Brain microvascular endothelial cell (primary cell): ENCODE results near the gene SCOC.
A peak's percentile ranks its signal among the peaks of the same experiment; 100 is the strongest.

Experiments used
- DNase-seq: peaks from one replicate; pipeline ENCODE4 v3.0.0-alpha.2; 2020
- H3K27ac ChIP-seq: fragments of 250-450 bp; sonication (Bioruptor Pico); 2 replicates; pipeline ENCODE4 v1.5.1; 2020; ENCODE audit warnings: mild to moderate bottlenecking, moderate library complexity
- H3K27me3 ChIP-seq: fragments of 250-450 bp; sonication (Bioruptor Pico); replicated peaks from 2 replicates; pipeline ENCODE4 v1.5.1; 2020; ENCODE audit warnings: mild to moderate bottlenecking
- H3K36me3 ChIP-seq: fragments of 250-450 bp; sonication (Bioruptor Pico); replicated peaks from 2 replicates; pipeline ENCODE4 v1.5.1; 2020; ENCODE audit warnings: mild to moderate bottlenecking
- H3K4me3 ChIP-seq: 2 replicates; pipeline ENCODE4 v1.5.1; 2011; ENCODE audit warnings: low read depth, mild to moderate bottlenecking, control low read depth, low read length, moderate library complexity
- CTCF ChIP-seq: IDR thresholded peaks from 2 replicates; pipeline ENCODE4 v1.5.1; 2011; ENCODE audit warnings: low read depth, mild to moderate bottlenecking, moderate library complexity, low read length, control low read depth, inconsistent platforms; ENCODE audit errors: missing control alignments
- in situ Hi-C: cut with HindIII; loops from 2 replicates; pipeline ENCODE4 v1.10.0; 2017; ENCODE audit warnings: low sequenced_read_pairs, low pct_ligation_motif_present

SCOC gene

GRCh38 chr4:140353786-140354185 lies 19.7 kb upstream of the SCOC start:
- H3K27me3 ChIP-seq, result no peaks in the 10 kb centered on the region
- TF ChIP-seq CTCF, result no peak
- no peaks in the 10 kb centered on the region for H3K36me3 ChIP-seq
- no peak overlapping the region for H3K27ac ChIP-seq
- H3K4me3 ChIP-seq, result no peak overlapping the region
- DNase-seq, result no peak
- in situ Hi-C loops, result no loop called here

DNA sequence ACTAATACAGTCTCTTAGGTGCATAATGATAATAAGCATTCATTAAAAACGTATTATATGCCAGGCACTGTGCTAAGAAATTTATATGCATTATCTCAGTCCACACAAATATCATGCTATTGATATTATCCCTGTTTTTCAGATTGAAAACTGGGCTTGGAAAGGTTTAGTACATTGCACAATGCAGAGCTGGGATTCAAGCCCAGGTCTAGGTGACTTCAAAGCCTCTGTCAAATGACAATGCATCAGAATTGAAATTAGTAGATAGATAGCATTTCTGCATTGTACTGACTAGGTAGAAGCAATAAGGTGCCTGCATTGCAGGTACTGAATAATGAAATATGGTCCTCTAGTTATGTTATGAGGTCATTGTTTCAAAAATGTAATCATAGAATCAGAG lies 18.2 kb upstream of the SCOC start:
- no peak for DNase-seq
- Histone ChIP-seq H3K27ac (no peak overlapping the region), H3K27me3 (no peaks in the 10 kb centered on the region), H3K36me3 (no peaks in the 10 kb centered on the region), H3K4me3 (no peak overlapping the region)
- in situ Hi-C loops, result no loop called here
- TF ChIP-seq CTCF, result no peak

DNA sequence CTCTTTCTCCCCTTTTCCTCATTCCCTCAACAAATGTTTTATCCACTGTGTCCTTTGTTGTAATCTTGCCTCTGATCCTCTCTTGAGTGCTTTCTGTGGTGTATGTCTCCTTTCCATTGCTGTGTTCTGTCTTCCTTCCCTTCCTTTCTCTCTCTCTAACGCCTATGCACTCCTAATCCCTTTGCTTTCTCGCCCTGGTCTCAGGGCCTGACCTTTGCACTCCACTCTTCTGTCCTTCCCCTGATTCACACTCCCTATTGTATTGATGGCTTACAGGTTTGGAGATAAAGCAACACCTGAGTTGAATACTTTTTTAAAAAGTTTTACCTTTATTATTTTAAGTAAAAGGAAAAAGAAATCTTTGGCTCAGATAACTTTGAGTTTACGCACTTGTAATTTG lies 15.6 kb upstream of the SCOC start:
- DNase-seq, result no peak
- in situ Hi-C loops, result no loop called here

GRCh38 chr4:140358281-140358680 lies 15.2 kb upstream of the SCOC start:
- H3K36me3 ChIP-seq, result no peaks in the 10 kb centered on the region
- no peak overlapping the region for H3K4me3 ChIP-seq
- no peaks in the 10 kb centered on the region for H3K27me3 ChIP-seq
- in situ Hi-C loops, result no loop called here
- H3K27ac ChIP-seq, result no peak overlapping the region
- DNase-seq, result no peak
- no peak for TF ChIP-seq CTCF

More for the DNA sequence above, 15.6 kb upstream of the SCOC start:
- no peak for TF ChIP-seq CTCF
- Histone ChIP-seq H3K36me3 (no peaks in the 10 kb centered on the region), H3K27ac (no peak overlapping the region), H3K4me3 (no peak overlapping the region), H3K27me3 (no peaks in the 10 kb centered on the region)

- DNase-seq, result peak; percentile 83
- Histone ChIP-seq H3K4me3 (no peak overlapping the region), H3K36me3 (no peaks in the 10 kb centered on the region), H3K27ac (no peak overlapping the region), H3K27me3 (no peaks in the 10 kb centered on the region)
- TF ChIP-seq CTCF, result peak; percentile 87
- in situ Hi-C loops, result no loop called here
These were observed 13.7 kb upstream of the SCOC start for GRCh38 chr4:140359562-140360427.

- H3K36me3 ChIP-seq, result no peaks in the 10 kb centered on the region
- H3K4me3 ChIP-seq, result no peak overlapping the region
- no peaks in the 10 kb centered on the region for H3K27me3 ChIP-seq
- DNase-seq, result no peak
- no peak overlapping the region for H3K27ac ChIP-seq
- in situ Hi-C loops, result no loop called here
- TF ChIP-seq CTCF, result no peak
These were observed 12.3 kb upstream of the SCOC start for GRCh38 chr4:140361099-140361498.
